ENCODE measurements around the gene ZNF697.
"Not testable (repeated sequence)": the region's sequence is repeated elsewhere in the genome, so short reads cannot be mapped to it uniquely, and the experiment has no call there.

ZNF697 gene

GRCh38 chr1:119605080-119605479 lies 43.0 kb downstream of the ZNF697 start:
- H3K9me3 Mint-ChIP-seq, H3K4me1 Mint-ChIP-seq, H3K36me3 Mint-ChIP-seq, H3K27ac Mint-ChIP-seq, H3K4me3 Mint-ChIP-seq, H3K27me3 Mint-ChIP-seq: not testable (repeated sequence)

GRCh38 chr1:119603695-119604094 lies 44.4 kb downstream of the ZNF697 start:
- H3K4me3 Mint-ChIP-seq = no peak overlapping the region
- H3K27me3 Mint-ChIP-seq = peaks cover 11% of the 10 kb centered on the region
- no peaks in the 10 kb centered on the region for H3K4me1 Mint-ChIP-seq
- H3K27ac Mint-ChIP-seq = no peak overlapping the region
- no peaks in the 10 kb centered on the region for H3K9me3 Mint-ChIP-seq
- no peaks in the 10 kb centered on the region for H3K36me3 Mint-ChIP-seq

GRCh38 chr1:119603241-119603640 lies 44.8 kb downstream of the ZNF697 start:
- H3K36me3 Mint-ChIP-seq, H3K4me3 Mint-ChIP-seq, H3K27ac Mint-ChIP-seq, H3K9me3 Mint-ChIP-seq, H3K4me1 Mint-ChIP-seq: not testable (repeated sequence)
- peaks cover 11% of the 10 kb centered on the region for H3K27me3 Mint-ChIP-seq

GRCh38 chr1:119602789-119603188 lies 45.3 kb downstream of the ZNF697 start:
- not testable (repeated sequence) for H3K4me1 Mint-ChIP-seq, H3K36me3 Mint-ChIP-seq, H3K9me3 Mint-ChIP-seq, H3K27ac Mint-ChIP-seq, H3K4me3 Mint-ChIP-seq
- peaks cover 11% of the 10 kb centered on the region for H3K27me3 Mint-ChIP-seq

GRCh38 chr1:119602169-119602568 lies 45.9 kb downstream of the ZNF697 start:
- H3K9me3 Mint-ChIP-seq = no peaks in the 10 kb centered on the region
- H3K36me3 Mint-ChIP-seq = no peaks in the 10 kb centered on the region
- peaks cover 11% of the 10 kb centered on the region for H3K27me3 Mint-ChIP-seq
- H3K4me3 Mint-ChIP-seq = no peak overlapping the region
- no peak overlapping the region for H3K27ac Mint-ChIP-seq
- no peaks in the 10 kb centered on the region for H3K4me1 Mint-ChIP-seq

- Mint-ChIP-seq H3K36me3 (no peaks in the 10 kb centered on the region), H3K9me3 (no peaks in the 10 kb centered on the region), H3K27ac (no peak overlapping the region), H3K4me3 (no peak overlapping the region), H3K4me1 (no peaks in the 10 kb centered on the region), H3K27me3 (peaks cover 11% of the 10 kb centered on the region)
These were observed 47.1 kb downstream of the ZNF697 start for GRCh38 chr1:119600976-119601375.

- H3K36me3 Mint-ChIP-seq = no peaks in the 10 kb centered on the region
- H3K27me3 Mint-ChIP-seq = peaks cover 10% of the 10 kb centered on the region
- H3K4me3 Mint-ChIP-seq = no peak overlapping the region
- no peaks in the 10 kb centered on the region for H3K9me3 Mint-ChIP-seq
- no peak overlapping the region for H3K27ac Mint-ChIP-seq
- H3K4me1 Mint-ChIP-seq = no peaks in the 10 kb centered on the region
These were observed 47.5 kb downstream of the ZNF697 start for GRCh38 chr1:119600561-119600960.

- Mint-ChIP-seq H3K4me3 (no peak overlapping the region), H3K4me1 (no peaks in the 10 kb centered on the region), H3K9me3 (peaks cover 5% of the 10 kb centered on the region), H3K36me3 (no peaks in the 10 kb centered on the region), H3K27me3 (peaks cover 8% of the 10 kb centered on the region), H3K27ac (no peak overlapping the region)
These were observed 52.5 kb downstream of the ZNF697 start for GRCh38 chr1:119595606-119596005.

GRCh38 chr1:119595168-119595567 lies 52.9 kb downstream of the ZNF697 start:
- H3K36me3 Mint-ChIP-seq = no peaks in the 10 kb centered on the region
- no peak overlapping the region for H3K27ac Mint-ChIP-seq
- no peak overlapping the region for H3K4me3 Mint-ChIP-seq
- H3K4me1 Mint-ChIP-seq = no peaks in the 10 kb centered on the region
- peaks cover 7% of the 10 kb centered on the region for H3K27me3 Mint-ChIP-seq
- peaks cover 5% of the 10 kb centered on the region for H3K9me3 Mint-ChIP-seq

- no peak overlapping the region for H3K27ac Mint-ChIP-seq
These were observed 53.7 kb downstream of the ZNF697 start for GRCh38 chr1:119594376-119594775.

GRCh38 chr1:119593805-119594204 lies 54.3 kb downstream of the ZNF697 start:
- Mint-ChIP-seq H3K36me3 (no peaks in the 10 kb centered on the region), H3K9me3 (peaks cover 5% of the 10 kb centered on the region), H3K4me3 (no peak overlapping the region), H3K4me1 (no peaks in the 10 kb centered on the region), H3K27ac (no peak overlapping the region), H3K27me3 (peaks cover 7% of the 10 kb centered on the region)

More at GRCh38 chr1:119594376-119594775, 53.7 kb downstream of the ZNF697 start:
- no peaks in the 10 kb centered on the region for H3K36me3 Mint-ChIP-seq
- peaks cover 5% of the 10 kb centered on the region for H3K9me3 Mint-ChIP-seq
- H3K4me1 Mint-ChIP-seq = no peaks in the 10 kb centered on the region
- no peak overlapping the region for H3K4me3 Mint-ChIP-seq
- H3K27me3 Mint-ChIP-seq = peaks cover 6% of the 10 kb centered on the region

GRCh38 chr1:119590393-119590792 lies 57.7 kb downstream of the ZNF697 start:
- Mint-ChIP-seq H3K4me3 (no peak overlapping the region), H3K9me3 (peaks cover 5% of the 10 kb centered on the region), H3K36me3 (no peaks in the 10 kb centered on the region), H3K27me3 (peaks cover 6% of the 10 kb centered on the region), H3K27ac (no peak overlapping the region), H3K4me1 (no peaks in the 10 kb centered on the region)

GRCh38 chr1:119588621-119589020 lies 59.4 kb downstream of the ZNF697 start:
- H3K27ac Mint-ChIP-seq = no peak overlapping the region
- no peaks in the 10 kb centered on the region for H3K36me3 Mint-ChIP-seq
- H3K4me3 Mint-ChIP-seq = no peak overlapping the region
- H3K9me3 Mint-ChIP-seq = no peaks in the 10 kb centered on the region
- H3K27me3 Mint-ChIP-seq = peaks cover 4% of the 10 kb centered on the region
- no peaks in the 10 kb centered on the region for H3K4me1 Mint-ChIP-seq

- Mint-ChIP-seq H3K36me3 (no peaks in the 10 kb centered on the region), H3K4me1 (no peaks in the 10 kb centered on the region), H3K4me3 (no peak overlapping the region), H3K27ac (no peak overlapping the region), H3K9me3 (no peaks in the 10 kb centered on the region), H3K27me3 (peaks cover 4% of the 10 kb centered on the region)
These were observed 60.7 kb downstream of the ZNF697 start for GRCh38 chr1:119587341-119587740.

GRCh38 chr1:119585801-119586200 lies 62.3 kb downstream of the ZNF697 start:
- H3K4me3 Mint-ChIP-seq, H3K27me3 Mint-ChIP-seq, H3K4me1 Mint-ChIP-seq, H3K36me3 Mint-ChIP-seq, H3K27ac Mint-ChIP-seq, H3K9me3 Mint-ChIP-seq: not testable (repeated sequence)

- Mint-ChIP-seq H3K36me3 (no peaks in the 10 kb centered on the region), H3K9me3 (no peaks in the 10 kb centered on the region), H3K4me3 (no peak overlapping the region), H3K4me1 (no peaks in the 10 kb centered on the region), H3K27ac (no peak overlapping the region), H3K27me3 (no peaks in the 10 kb centered on the region)
These were observed 65.3 kb downstream of the ZNF697 start for GRCh38 chr1:119582801-119583200.

GRCh38 chr1:119581076-119581475 lies 67.0 kb downstream of the ZNF697 start:
- not testable (repeated sequence) for H3K9me3 Mint-ChIP-seq, H3K4me3 Mint-ChIP-seq

More at GRCh38 chr1:119581076-119581475, 67.0 kb downstream of the ZNF697 start:
- not testable (repeated sequence) for H3K27me3 Mint-ChIP-seq, H3K27ac Mint-ChIP-seq, H3K4me1 Mint-ChIP-seq, H3K36me3 Mint-ChIP-seq

Data from activated naive CD4-positive, alpha-beta T cell treated with anti-CD3 and anti-CD28 coated beads, Interleukin-2, amount 50 U/mL, for 24 hours (primary cell).